ENCODE results near the gene PIK3CD.

The PIK3CD gene

DNA sequence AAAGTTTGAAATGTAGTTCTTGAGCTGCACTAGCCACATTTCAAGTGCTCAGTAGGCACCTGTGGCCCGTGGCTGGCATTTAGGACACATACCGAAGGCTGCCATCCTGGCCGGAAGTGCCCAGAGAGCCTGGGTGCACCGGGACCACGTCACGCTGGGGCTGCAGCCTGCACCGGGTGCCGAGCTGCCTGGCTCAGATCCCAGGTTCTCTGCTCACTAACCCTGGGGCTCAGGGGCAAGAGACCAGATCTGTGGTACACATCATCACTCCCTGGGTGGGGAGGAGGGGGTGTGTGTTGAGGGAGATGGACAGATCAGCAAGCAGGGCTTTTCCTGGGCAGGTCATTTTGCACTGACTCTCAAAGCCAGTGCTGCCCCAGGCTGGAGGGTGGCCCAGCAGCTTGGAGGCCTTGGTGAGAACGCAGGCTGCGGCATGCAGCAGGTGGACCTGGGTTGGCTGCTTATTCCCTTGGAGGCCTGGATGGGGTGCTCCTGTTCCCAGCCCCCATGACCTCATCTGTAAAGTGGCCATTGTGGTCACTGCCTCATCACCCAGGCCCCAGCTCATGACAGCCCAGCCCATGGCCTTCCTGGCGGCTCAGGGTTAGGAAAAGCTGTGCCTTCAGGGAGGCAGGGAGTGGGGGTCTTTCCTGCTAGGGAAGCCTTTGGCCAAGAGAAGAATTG, 39.2 kb upstream of the PIK3CD start:
- no peak overlapping the region for H3K4me3 ChIP-seq (ENCODE audit: low read depth, low read length)
- TF ChIP-seq, protein P1, sequence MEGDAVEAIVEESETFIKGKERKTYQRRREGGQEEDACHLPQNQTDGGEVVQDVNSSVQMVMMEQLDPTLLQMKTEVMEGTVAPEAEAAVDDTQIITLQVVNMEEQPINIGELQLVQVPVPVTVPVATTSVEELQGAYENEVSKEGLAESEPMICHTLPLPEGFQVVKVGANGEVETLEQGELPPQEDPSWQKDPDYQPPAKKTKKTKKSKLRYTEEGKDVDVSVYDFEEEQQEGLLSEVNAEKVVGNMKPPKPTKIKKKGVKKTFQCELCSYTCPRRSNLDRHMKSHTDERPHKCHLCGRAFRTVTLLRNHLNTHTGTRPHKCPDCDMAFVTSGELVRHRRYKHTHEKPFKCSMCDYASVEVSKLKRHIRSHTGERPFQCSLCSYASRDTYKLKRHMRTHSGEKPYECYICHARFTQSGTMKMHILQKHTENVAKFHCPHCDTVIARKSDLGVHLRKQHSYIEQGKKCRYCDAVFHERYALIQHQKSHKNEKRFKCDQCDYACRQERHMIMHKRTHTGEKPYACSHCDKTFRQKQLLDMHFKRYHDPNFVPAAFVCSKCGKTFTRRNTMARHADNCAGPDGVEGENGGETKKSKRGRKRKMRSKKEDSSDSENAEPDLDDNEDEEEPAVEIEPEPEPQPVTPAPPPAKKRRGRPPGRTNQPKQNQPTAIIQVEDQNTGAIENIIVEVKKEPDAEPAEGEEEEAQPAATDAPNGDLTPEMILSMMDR (IDR thresholded peaks at IDR 0.05; ENCODE audit: borderline replicate concordance, insufficient read depth, low read depth, low read length) = no peak

DNA sequence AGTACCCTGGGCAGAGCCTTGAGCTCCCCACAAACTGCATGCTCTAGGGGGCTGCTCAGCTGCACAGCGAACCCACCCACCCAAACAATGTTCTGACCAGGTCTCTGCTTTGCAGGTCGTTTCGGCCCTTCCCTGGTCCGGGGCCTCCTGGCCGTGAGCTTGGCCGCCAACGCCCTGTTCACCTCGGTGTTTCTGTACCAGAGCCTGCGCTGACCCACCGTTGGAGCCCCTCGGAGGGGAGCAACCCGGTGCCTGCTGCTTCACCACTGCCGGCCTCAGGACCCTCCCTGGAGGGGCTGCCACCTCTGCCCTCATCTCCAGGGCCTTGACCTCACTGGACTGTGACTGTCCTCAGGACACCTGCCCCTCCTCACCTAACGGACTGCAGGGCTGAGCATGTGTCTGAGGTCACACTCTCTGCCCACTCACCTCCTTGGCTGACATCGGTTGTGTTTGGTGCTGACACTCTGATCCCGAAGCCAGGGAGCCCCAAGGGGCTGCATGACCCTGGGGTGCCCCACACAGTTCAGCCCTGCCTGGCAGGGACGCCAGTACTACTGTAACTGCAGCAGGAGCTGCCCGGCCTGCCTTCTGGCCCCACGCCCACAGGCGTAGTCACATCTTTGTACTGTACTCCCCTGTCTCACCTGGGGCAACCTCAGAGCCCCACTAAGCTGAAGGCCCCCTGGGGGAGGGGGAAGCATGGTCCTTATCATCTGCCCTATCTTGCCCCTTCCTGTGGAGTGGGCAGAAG, 38.5 kb upstream of the PIK3CD start:
- TF ChIP-seq, protein P1 (IDR thresholded peaks at IDR 0.05; ENCODE audit: borderline replicate concordance, insufficient read depth, low read depth, low read length) = no peak

DNA sequence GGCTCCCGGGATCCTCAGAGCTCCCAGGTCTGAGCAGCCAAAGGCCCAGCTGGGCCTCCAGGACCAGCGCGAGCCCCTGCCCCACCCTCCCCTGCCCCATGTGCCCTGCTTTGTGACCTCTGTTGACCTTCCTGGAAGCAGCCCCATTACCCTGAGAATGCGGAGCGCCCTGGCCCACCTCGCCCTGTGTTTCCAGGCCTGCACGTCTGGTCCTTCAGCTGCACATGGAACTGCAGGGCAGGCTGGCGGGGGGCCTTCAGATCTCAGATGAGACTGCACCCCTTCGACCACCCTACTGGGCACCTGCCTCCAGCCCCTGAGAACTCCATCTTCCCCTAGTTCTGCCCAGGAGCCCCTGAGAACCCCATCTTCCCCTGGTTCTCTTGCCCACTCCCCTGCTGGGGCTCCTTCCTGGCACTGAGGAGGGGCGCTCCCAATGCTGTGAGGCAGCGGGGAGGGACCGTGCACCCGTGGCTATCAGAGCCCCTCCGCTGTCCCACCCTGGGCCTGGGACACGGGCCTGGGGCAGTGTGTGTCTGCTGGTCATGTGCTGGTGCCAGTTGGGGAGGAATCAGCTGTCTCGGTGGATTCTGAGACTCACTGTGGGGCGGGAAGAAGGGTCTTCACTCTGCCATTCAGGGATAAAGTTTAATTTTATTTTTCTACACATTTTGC, 37.8 kb upstream of the PIK3CD start:
- H3K4me3 ChIP-seq (ENCODE audit: low read depth, low read length) = no peak overlapping the region
- TF ChIP-seq, protein P1 (IDR thresholded peaks at IDR 0.05; ENCODE audit: borderline replicate concordance, insufficient read depth, low read depth, low read length) = no peak

More for the DNA sequence above, 38.5 kb upstream of the PIK3CD start:
- H3K4me3 ChIP-seq (ENCODE audit: low read depth, low read length) = no peak overlapping the region

DNA sequence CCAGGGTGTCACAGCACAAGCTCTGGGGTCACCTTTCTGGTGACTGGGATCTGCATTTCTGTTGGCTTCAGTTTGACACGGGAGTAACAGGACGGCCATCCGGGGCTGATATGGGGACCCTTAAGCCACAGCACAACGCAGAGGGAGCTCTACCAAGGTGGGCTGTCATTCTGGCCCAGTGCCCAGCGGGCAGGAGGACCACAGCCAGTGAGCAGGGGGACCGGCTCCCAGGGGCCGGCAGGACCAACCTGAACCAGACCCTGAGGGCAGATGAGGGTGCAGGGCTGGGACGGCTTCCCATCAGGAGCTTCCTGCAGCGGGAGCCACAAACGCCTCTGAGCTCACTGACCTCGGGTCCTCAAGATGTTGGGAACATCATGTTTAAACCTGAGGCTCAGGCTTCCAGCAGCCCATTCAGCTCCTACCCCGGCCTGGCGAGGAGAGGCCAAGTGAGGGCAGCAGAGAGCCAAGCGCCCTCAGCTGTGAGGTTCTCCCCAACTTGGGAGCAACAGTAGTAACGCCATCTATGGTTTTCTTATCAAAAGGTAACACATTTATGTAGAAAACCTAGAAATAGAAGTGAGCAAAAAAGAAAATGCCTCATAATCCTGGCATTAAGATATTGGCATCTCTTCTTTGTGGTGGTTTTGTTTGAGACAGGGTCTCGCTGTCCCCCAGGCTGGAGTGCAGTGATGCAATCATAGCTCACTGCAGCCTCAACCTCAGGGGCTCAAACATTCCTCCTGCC, 36.0 kb upstream of the PIK3CD start:
- TF ChIP-seq, protein P1 (IDR thresholded peaks at IDR 0.05; ENCODE audit: borderline replicate concordance, insufficient read depth, low read depth, low read length) = peak; percentile 89
- no peak overlapping the region for H3K4me3 ChIP-seq (ENCODE audit: low read depth, low read length)

DNA sequence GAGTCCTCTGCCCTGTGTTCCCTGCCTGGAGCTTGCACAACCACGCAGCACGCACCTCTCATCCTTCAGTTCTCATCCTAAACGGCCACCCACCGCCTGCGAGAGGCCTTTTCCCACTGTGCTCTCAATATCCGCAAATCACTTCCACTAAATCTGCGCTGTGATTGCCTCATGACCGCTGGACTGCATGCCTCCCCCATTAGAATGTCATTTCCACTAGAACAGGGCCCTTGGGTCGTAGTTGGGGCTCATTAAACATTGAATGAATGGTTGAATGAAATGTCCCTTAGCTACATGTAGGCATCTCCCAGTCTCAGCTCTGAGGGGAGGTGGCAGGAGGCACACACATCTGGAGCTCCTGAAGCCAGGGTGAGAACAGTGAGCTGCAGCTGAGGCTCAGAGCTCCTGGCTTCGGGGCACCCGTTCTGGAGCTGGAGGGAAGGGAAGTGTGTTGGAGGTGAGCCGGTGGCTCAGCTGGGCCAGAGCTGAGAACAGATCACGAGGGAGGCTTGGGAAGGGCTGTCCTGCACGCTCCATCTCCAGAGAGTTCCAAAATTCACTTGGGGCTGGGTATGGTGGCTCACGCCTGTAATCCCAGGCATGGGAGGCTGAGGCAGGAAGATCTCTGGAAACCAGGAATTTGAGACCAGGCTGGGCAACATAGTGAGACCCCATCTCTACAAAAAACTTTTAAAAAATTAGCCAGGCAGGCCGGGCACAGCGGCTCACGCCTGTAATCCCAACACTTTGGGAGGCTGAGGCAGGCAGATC, 32.4 kb upstream of the PIK3CD start:
- TF ChIP-seq, protein P1 (IDR thresholded peaks at IDR 0.05; ENCODE audit: borderline replicate concordance, insufficient read depth, low read depth, low read length) = no peak
- H3K4me3 ChIP-seq (ENCODE audit: low read depth, low read length) = no peak overlapping the region

DNA sequence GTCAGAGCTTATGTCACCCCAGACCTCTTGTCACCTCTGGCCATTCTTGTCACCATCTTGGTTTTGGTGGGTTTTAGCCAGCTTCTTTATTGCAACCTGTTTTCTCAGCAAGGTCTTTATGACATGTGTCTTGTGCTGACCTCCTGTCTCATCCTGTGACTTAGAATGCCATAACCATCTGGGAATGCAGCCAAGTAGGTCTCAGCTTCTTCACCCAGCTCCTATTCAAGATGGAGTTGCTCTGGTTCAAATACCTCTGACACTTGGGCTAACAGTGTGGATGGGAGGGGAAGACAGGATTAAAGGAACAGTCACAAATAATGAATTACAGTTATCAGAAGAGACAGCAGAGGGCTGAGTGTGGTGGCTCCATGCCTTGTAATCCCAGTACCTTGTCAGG, 30.5 kb upstream of the PIK3CD start:
- no peak overlapping the region for H3K4me3 ChIP-seq (ENCODE audit: low read depth, low read length)
- TF ChIP-seq, protein P1 (IDR thresholded peaks at IDR 0.05; ENCODE audit: borderline replicate concordance, insufficient read depth, low read depth, low read length) = no peak

Data from GM12875 (cell line).